Activated CD4-positive, alpha-beta memory T cell treated with anti-CD3 and anti-CD28 coated beads, Interleukin-2, amount 10 ng/mL, durations not matched to agents 7 days and 5 days (primary cell): ENCODE results near the gene SRGAP2B. TPM values are rescaled to one million over a fixed set of nuclear protein-coding genes. Genes with fewer than 3 reads are reported as not detected.
"Not testable (repeated sequence)": the region's sequence is repeated elsewhere in the genome, so short reads cannot be mapped to it uniquely, and the experiment has no call there.

Experiments used
- CTCF ChIA-PET: fragments of 350-600 bp; sonication (Branson Sonifier 250); formaldehyde crosslinking; loops from one replicate; lab custom pipeline; 2021; ENCODE audit warnings: antibody characterized with exemption, inconsistent platforms; lab: Charles Lee
- POLR2A ChIA-PET: fragments of 350-600 bp; sonication (Branson Sonifier 250); formaldehyde crosslinking; loops from one replicate; lab custom pipeline; 2021; ENCODE audit warnings: antibody characterized with exemption; lab: Charles Lee
- DNase-seq: peaks from one replicate; pipeline ENCODE4 v3.0.0-alpha.2; 2020
- H3K27ac Mint-ChIP-seq: one replicate; pipeline ENCODE4 v1.8.0; 2021; ENCODE audit warnings: mild to moderate bottlenecking, mixed read lengths
- H3K27me3 Mint-ChIP-seq: one replicate; pipeline ENCODE4 v1.8.0; 2021; ENCODE audit warnings: mixed read lengths
- H3K36me3 Mint-ChIP-seq: one replicate; pipeline ENCODE4 v1.8.0; 2021; ENCODE audit warnings: low read depth, mixed read lengths
- H3K4me1 Mint-ChIP-seq: one replicate; pipeline ENCODE4 v1.8.0; 2021; ENCODE audit warnings: mixed read lengths
- H3K4me3 Mint-ChIP-seq: one replicate; pipeline ENCODE4 v1.8.0; 2021; ENCODE audit warnings: mild to moderate bottlenecking, mixed read lengths
- H3K9me3 Mint-ChIP-seq: one replicate; pipeline ENCODE4 v1.8.0; 2021; ENCODE audit warnings: mixed read lengths
- total RNA-seq, 2 experiments: library from RNA; stranded (reverse); gene quantifications; one replicate each; pipeline ENCODE4 v1.2.3, GENCODE V29; 2021

Gene SRGAP2B
- total RNA-seq, 2 experiments from 2014 or later, result 39.3 to 43.8 TPM

- CTCF ChIA-PET, POLR2A ChIA-PET, H3K36me3 Mint-ChIP-seq, H3K9me3 Mint-ChIP-seq, H3K4me1 Mint-ChIP-seq, DNase-seq, H3K4me3 Mint-ChIP-seq, H3K27me3 Mint-ChIP-seq, H3K27ac Mint-ChIP-seq: not testable (repeated sequence)
Measured at GRCh38 chr1:145045571-145046273, 49.4 kb downstream of the SRGAP2B start.

GRCh38 chr1:145041519-145041918 is 53.6 kb downstream of the SRGAP2B start:
- H3K4me3 Mint-ChIP-seq, DNase-seq, H3K4me1 Mint-ChIP-seq, H3K27me3 Mint-ChIP-seq, CTCF ChIA-PET, POLR2A ChIA-PET, H3K27ac Mint-ChIP-seq, H3K9me3 Mint-ChIP-seq, H3K36me3 Mint-ChIP-seq: not testable (repeated sequence)

DNA sequence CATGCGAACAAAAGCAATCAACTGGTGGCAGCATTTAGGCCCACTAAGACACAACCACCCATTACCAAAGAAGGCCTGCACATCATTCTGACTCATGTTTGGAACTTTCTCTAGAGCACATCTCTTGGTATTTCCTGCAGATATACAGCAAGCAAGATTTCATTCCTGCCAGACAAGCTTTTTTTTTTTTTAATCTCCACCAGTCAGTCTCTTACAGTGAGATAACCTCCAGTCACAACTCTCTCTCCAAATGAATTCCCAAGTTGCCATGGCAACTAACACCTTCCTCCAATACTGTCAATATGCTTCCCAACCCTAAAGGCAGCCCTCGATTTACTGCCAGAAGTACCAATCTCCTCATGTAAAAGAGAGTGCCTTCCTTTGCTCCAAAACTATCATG is 59.1 kb downstream of the SRGAP2B start:
- H3K4me3 Mint-ChIP-seq, POLR2A ChIA-PET, H3K27ac Mint-ChIP-seq, H3K27me3 Mint-ChIP-seq, H3K36me3 Mint-ChIP-seq, DNase-seq, H3K9me3 Mint-ChIP-seq, CTCF ChIA-PET, H3K4me1 Mint-ChIP-seq: not testable (repeated sequence)

DNA sequence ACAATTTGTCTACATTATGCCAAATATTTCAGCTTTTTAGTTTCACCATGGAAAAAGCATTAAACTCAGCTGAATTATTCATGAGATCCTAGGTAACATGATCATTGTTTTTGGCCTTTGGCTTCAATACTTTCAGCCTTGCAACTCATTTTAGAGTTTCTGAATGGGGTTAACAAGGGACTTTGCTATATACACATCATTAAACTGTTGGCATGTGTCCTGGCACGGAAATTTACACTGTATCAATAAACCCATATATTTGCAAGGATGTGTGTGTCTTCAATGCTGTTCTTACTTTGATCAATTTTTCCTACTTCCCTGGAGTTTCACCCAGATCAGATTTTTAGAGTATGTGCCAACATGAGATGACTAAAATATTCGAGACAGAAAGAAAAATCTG is 61.6 kb downstream of the SRGAP2B start:
- POLR2A ChIA-PET, DNase-seq, H3K9me3 Mint-ChIP-seq, H3K27ac Mint-ChIP-seq, CTCF ChIA-PET, H3K4me1 Mint-ChIP-seq, H3K4me3 Mint-ChIP-seq, H3K27me3 Mint-ChIP-seq, H3K36me3 Mint-ChIP-seq: not testable (repeated sequence)

GRCh38 chr1:145027251-145027650 is 67.9 kb downstream of the SRGAP2B start:
- H3K9me3 Mint-ChIP-seq, POLR2A ChIA-PET, H3K4me3 Mint-ChIP-seq, H3K27me3 Mint-ChIP-seq, H3K27ac Mint-ChIP-seq, H3K4me1 Mint-ChIP-seq, DNase-seq, H3K36me3 Mint-ChIP-seq, CTCF ChIA-PET: not testable (repeated sequence)

- H3K4me1 Mint-ChIP-seq, H3K27ac Mint-ChIP-seq, H3K36me3 Mint-ChIP-seq, H3K27me3 Mint-ChIP-seq, CTCF ChIA-PET, POLR2A ChIA-PET, H3K4me3 Mint-ChIP-seq, DNase-seq, H3K9me3 Mint-ChIP-seq: not testable (repeated sequence)
Measured at GRCh38 chr1:145025286-145025685, 69.8 kb downstream of the SRGAP2B start.

DNA sequence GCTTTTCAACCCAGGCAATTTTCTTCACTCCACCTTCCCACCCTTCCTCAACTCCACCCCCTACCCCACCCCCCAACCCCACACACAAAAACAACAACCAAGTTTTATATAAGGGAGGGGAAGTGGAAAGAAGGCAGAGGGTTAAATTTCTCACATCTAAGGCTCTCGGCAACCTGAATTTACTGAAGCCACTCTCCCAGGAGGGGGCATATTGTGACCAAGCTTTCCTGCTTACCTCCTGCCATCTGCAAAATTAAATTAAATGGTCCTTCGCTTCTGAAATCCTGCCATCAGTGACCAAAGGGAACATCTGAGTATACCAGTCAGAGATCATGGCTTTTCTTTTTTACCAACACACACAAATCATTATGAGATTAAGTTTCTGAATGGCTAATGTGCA is 72.9 kb downstream of the SRGAP2B start:
- H3K4me3 Mint-ChIP-seq, POLR2A ChIA-PET, H3K27ac Mint-ChIP-seq, H3K36me3 Mint-ChIP-seq, H3K27me3 Mint-ChIP-seq, CTCF ChIA-PET, DNase-seq, H3K4me1 Mint-ChIP-seq, H3K9me3 Mint-ChIP-seq: not testable (repeated sequence)

DNA sequence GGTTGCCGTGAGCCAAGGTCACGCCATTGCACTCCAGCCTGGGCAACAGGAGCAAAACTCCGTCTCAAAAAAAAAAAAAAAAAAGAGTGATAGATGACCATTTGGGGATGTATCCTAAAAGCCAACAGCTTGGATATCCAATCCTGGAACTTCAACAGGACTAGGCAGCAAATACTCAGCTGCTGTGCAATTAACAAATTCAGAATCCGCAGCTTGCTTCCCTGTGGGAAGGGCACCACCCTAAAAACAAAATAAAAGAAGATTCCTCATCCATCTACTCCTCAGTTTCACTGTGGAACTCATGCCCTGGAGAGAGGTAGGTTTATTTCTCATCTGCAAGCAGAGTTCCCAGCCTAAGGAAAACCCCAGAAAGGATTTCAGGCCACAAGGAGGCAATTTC is 73.4 kb downstream of the SRGAP2B start:
- H3K4me3 Mint-ChIP-seq, H3K36me3 Mint-ChIP-seq, DNase-seq, POLR2A ChIA-PET, H3K27ac Mint-ChIP-seq, CTCF ChIA-PET, H3K27me3 Mint-ChIP-seq, H3K9me3 Mint-ChIP-seq, H3K4me1 Mint-ChIP-seq: not testable (repeated sequence)

DNA sequence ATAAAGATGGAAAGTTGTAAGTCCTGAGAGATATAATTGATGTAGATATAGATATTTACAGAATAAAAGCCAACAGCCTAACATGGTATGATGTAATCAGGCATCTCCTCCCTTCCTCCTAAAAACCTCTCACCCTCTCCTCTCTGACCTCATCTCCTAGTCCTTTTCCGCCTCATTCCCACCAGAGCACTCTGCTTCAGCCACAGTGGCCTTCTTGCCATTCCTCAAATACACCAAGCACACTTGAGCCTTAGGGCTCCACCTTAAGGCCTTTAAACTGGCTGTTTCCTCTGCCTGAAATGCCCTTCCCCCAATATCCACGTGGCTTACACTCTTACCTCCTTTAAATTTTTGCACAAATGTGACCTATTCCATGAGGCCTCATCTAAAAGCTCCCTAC is 75.4 kb downstream of the SRGAP2B start:
- CTCF ChIA-PET, H3K27ac Mint-ChIP-seq, DNase-seq, H3K4me3 Mint-ChIP-seq, H3K4me1 Mint-ChIP-seq, H3K36me3 Mint-ChIP-seq, POLR2A ChIA-PET, H3K9me3 Mint-ChIP-seq, H3K27me3 Mint-ChIP-seq: not testable (repeated sequence)

GRCh38 chr1:145017725-145018124 is 77.4 kb downstream of the SRGAP2B start:
- H3K4me3 Mint-ChIP-seq, CTCF ChIA-PET, POLR2A ChIA-PET, H3K27ac Mint-ChIP-seq, H3K36me3 Mint-ChIP-seq, H3K27me3 Mint-ChIP-seq, H3K4me1 Mint-ChIP-seq, H3K9me3 Mint-ChIP-seq, DNase-seq: not testable (repeated sequence)

DNA sequence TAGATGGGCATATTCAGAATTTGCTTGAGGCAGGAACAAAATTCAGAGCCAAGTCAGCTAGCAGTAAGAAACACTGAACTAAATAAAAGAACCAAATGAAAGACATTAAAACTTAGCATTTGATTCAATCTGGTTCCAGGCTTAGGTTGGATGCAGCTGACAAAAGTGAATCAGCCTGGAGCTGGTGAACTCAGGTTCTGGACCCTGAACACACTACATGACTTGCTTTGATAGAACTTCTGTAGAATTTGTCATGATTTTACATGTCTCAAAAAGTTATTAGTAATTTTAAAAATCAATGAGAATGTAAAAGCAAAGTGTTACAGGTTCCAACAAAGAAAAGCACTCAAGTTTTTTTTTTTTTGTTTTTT is 78.7 kb downstream of the SRGAP2B start:
- POLR2A ChIA-PET, result not testable (repeated sequence)

DNA sequence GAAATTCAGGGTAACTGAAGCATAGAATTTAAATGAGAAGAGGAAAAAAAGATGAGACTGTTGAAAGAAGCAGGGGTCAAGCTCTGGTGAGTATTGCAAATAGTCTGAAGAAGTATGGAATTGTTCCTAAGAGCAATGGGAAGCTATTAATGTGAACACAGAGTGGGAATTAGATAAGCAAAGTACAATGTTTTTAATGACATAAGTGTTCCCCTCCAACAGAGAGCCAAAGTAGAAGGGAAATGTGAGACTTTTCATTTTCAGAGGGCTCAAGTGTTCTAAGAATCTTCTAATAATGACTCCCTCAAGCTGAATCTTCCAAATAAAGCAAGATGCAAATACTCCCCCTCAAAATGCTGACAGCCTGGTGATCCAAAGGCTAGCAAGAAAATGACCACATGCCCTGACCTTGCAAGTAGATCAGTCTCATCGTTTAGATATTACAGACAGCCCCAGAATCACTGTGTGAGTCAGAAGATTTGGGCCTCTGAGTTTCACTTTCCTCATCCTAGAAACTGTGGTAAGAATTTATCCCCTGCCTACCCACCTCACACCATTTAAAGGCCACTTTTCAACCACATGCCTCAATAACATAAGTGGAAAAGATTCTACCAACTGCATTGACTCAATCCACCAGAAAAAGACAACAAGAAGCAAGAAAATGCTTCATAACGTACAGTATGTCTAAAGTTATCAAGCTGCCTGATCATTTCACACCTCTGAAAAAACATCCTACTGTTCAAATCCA is 79.2 kb downstream of the SRGAP2B start:
- H3K4me3 Mint-ChIP-seq, DNase-seq, CTCF ChIA-PET, H3K27me3 Mint-ChIP-seq, H3K36me3 Mint-ChIP-seq, H3K4me1 Mint-ChIP-seq, POLR2A ChIA-PET, H3K9me3 Mint-ChIP-seq, H3K27ac Mint-ChIP-seq: not testable (repeated sequence)

More for the DNA sequence above, 78.7 kb downstream of the SRGAP2B start:
- H3K9me3 Mint-ChIP-seq, CTCF ChIA-PET, H3K4me1 Mint-ChIP-seq, H3K27ac Mint-ChIP-seq, H3K27me3 Mint-ChIP-seq, DNase-seq, H3K36me3 Mint-ChIP-seq, H3K4me3 Mint-ChIP-seq: not testable (repeated sequence)

DNA sequence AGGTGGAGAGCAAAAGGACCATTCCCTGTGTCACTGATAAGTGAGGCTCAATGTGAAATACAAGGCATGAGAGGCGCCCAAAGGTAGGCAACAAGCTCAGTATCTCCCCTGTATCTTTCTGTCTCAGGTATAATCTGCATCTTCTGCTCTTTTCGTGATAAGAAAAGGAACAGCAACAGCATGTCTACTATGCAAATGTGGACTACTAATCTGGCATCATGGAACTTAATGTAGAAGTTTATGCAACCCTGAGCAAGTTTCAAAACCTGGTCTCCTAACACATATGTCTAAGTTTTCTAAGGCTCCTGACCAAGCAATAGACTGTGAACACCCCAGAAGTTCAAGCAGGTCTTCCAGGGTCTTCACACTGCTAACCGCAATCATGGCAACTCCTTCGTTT is 81.8 kb downstream of the SRGAP2B start:
- H3K27me3 Mint-ChIP-seq, H3K9me3 Mint-ChIP-seq, CTCF ChIA-PET, POLR2A ChIA-PET, DNase-seq, H3K27ac Mint-ChIP-seq, H3K4me3 Mint-ChIP-seq, H3K36me3 Mint-ChIP-seq, H3K4me1 Mint-ChIP-seq: not testable (repeated sequence)

DNA sequence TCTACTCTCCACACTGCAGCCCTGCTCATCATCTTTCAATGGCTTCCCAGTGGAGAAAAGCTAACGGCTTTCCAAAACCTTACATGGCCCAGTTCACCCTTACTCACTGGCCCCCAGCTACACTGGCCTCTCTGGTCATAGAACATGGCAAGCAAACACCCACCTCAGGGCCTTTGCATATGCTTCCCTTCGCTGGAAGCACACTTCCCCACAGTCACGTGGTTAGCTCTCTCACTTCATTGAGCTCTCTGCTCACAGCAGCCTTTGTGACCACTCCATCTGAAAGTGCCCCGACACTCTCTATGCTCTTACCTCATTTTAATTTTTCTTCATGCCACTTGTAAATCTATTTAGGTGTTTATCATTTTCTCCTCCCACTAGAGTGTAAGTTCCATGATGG is 83.3 kb downstream of the SRGAP2B start:
- POLR2A ChIA-PET, H3K27me3 Mint-ChIP-seq, H3K27ac Mint-ChIP-seq, CTCF ChIA-PET, H3K4me3 Mint-ChIP-seq, H3K4me1 Mint-ChIP-seq, DNase-seq, H3K36me3 Mint-ChIP-seq, H3K9me3 Mint-ChIP-seq: not testable (repeated sequence)
